Panc1 (cell line): ENCODE results near the gene SGCE. TPM values are rescaled to one million over a fixed set of nuclear protein-coding genes. Genes with fewer than 3 reads are reported as not detected.

Experiments used
- ATAC-seq: fragments of 200-7000 bp; cut with Tn5 transposase; 2 replicates; pipeline ENCODE4 v1.9.1; 2020; ENCODE audit warnings: mild to moderate bottlenecking, moderate library complexity
- BruUV-seq: library from RNA; stranded (reverse); fragments of 400-500 nt; replicated peaks from 2 replicates; lab custom pipeline; 2021; lab: Mats Ljungman, UMichigan
- CTCF ChIA-PET: fragments of 300-600 bp; sonication (Branson Sonifier 250); formaldehyde crosslinking; loops from one replicate; lab custom pipeline; 2022; ENCODE audit warnings: antibody characterized with exemption; lab: Charles Lee
- POLR2A ChIA-PET: fragments of 300-600 bp; sonication (Branson Sonifier 250); formaldehyde crosslinking; loops from one replicate; lab custom pipeline; 2022; ENCODE audit warnings: antibody characterized with exemption; lab: Charles Lee
- DNase-seq: peaks from one replicate; pipeline ENCODE4 v3.0.0-alpha.2; 2010; ENCODE audit warnings: low read depth, low spot score
- H3K27ac ChIP-seq: 2 replicates; pipeline ENCODE4 v1.5.1; 2011; ENCODE audit warnings: mild to moderate bottlenecking, low read length, inconsistent platforms
- H3K27me3 ChIP-seq: fragments of 200-500 bp; sonication (Bioruptor generic); 2 replicates; pipeline ENCODE4 v1.6.0; 2014; ENCODE audit warnings: low read length, inconsistent platforms; ENCODE audit not compliant: control insufficient read depth, insufficient read depth
- H3K36me3 ChIP-seq: fragments of 200-500 bp; sonication (Bioruptor generic); 2 replicates; pipeline ENCODE4 v1.5.1; 2014; ENCODE audit warnings: inconsistent platforms, mild to moderate bottlenecking, low read length, moderate library complexity; ENCODE audit not compliant: control insufficient read depth, insufficient read depth
- H3K4me1 ChIP-seq: 2 replicates; pipeline ENCODE4 v1.5.1; 2011; ENCODE audit warnings: inconsistent platforms, mild to moderate bottlenecking, low read length, moderate library complexity; ENCODE audit not compliant: control insufficient read depth, insufficient read depth
- H3K4me3 ChIP-seq, 2 experiments: 2 replicates each; pipeline ENCODE4 v1.5.1; 2011 to 2012; ENCODE audit warnings: low read depth in 2 of 2, low read length in 2 of 2, mild to moderate bottlenecking in 2 of 2, inconsistent platforms in 1 of 2, moderate library complexity in 1 of 2
- H3K9me3 ChIP-seq: fragments of 200-500 bp; sonication (Bioruptor generic); 2 replicates; pipeline ENCODE4 v1.5.1; 2014; ENCODE audit warnings: low read depth, mild to moderate bottlenecking, inconsistent platforms, low read length, moderate library complexity; ENCODE audit not compliant: control insufficient read depth, insufficient read depth
- CTCF ChIP-seq: fragments of 450-650 bp; IDR thresholded peaks from 2 replicates; pipeline ENCODE4 v1.5.1; 2017; ENCODE audit warnings: mild to moderate bottlenecking
- POLR2AphosphoS5 ChIP-seq: IDR thresholded peaks from 2 replicates; pipeline ENCODE4 v1.6.1; 2012; ENCODE audit warnings: mild to moderate bottlenecking, low read depth, low read length, moderate library complexity
- REST ChIP-seq, 2 experiments: IDR thresholded peaks; 2 replicates each; pipeline ENCODE4 v1.6.1; 2011 to 2012; ENCODE audit warnings: low read depth in 2 of 2, control low read depth in 1 of 2, low read length in 1 of 2, mild to moderate bottlenecking in 1 of 2, moderate library complexity in 1 of 2; ENCODE audit not compliant: insufficient read depth in 1 of 2
- SIN3A ChIP-seq: IDR thresholded peaks from 2 replicates; pipeline ENCODE4 v1.6.1; 2012; ENCODE audit warnings: low read depth, mild to moderate bottlenecking, low read length, moderate library complexity, borderline replicate concordance; ENCODE audit not compliant: insufficient read depth
- TCF7L2 ChIP-seq: IDR thresholded peaks from 2 replicates; pipeline ENCODE4 v1.6.1; 2011; ENCODE audit warnings: mild to moderate bottlenecking, low read depth, low read length, inconsistent platforms
- in situ Hi-C: cut with HindIII; loops from 2 replicates; pipeline ENCODE4 v1.10.0; 2016; ENCODE audit warnings: low sequenced_read_pairs, low pct_unique_long_range_greater_than_20kb
- intact Hi-C: fragments of 100-400 bp; cut with micrococcal nuclease; formaldehyde crosslinking; loops from one replicate; pipeline ENCODE4 v1.10.0; 2022; ENCODE audit not compliant: unreplicated experiment
- total RNA-seq: library from RNA; stranded (reverse); gene quantifications from one replicate; pipeline ENCODE4 v1.2.1, GENCODE V29; 2021; ENCODE audit not compliant: unreplicated experiment

SGCE gene
- total RNA-seq, 1 experiment from 2014 or later, result 32.0 TPM

- no peaks in the 10 kb centered on the region for H3K4me1 ChIP-seq
- H3K27ac ChIP-seq, result no peak overlapping the region
- H3K36me3 ChIP-seq, result no peaks in the 10 kb centered on the region
- in situ Hi-C loops, result no loop called here
- no peaks in the 10 kb centered on the region for H3K27me3 ChIP-seq
- POLR2A ChIA-PET, result no interaction called here
- CTCF ChIA-PET, result no interaction called here
- no TSS peak for BruUV-seq
- no peak for ATAC-seq
- DNase-seq, result no peak
- no peak overlapping the region for H3K4me3 ChIP-seq
- H3K9me3 ChIP-seq, result no peaks in the 10 kb centered on the region
- intact Hi-C loops, result no loop called here
- TF ChIP-seq CTCF (no peak), TCF7L2 (no peak), SIN3A (no peak), REST (IDR thresholded peaks at IDR 0.05; ENCODE audit: insufficient read depth in 1 of 2, low read depth in 2 of 2, low read length in 1 of 2) (no peak), POLR2AphosphoS5 (no peak)
Measured at GRCh38 chr7:94561841-94562514, 94.0 kb downstream of the SGCE start.

- Histone ChIP-seq H3K9me3 (no peaks in the 10 kb centered on the region), H3K4me1 (no peaks in the 10 kb centered on the region), H3K27ac (no peak overlapping the region), H3K27me3 (no peaks in the 10 kb centered on the region), H3K36me3 (no peaks in the 10 kb centered on the region), H3K4me3 (no peak overlapping the region)
- in situ Hi-C loops, result no loop called here
- intact Hi-C loops, result no loop called here
- POLR2A ChIA-PET, result no interaction called here
- CTCF ChIA-PET, result no interaction called here
- BruUV-seq, result no TSS peak
- DNase-seq, result no peak
- no peak for ATAC-seq
- TF ChIP-seq CTCF (no peak), POLR2AphosphoS5 (no peak), TCF7L2 (no peak), REST (IDR thresholded peaks at IDR 0.05; ENCODE audit: insufficient read depth in 1 of 2, low read depth in 2 of 2, low read length in 1 of 2) (no peak), SIN3A (no peak)
Measured at GRCh38 chr7:94559972-94560371, 96.0 kb downstream of the SGCE start.
